ENCODE measurements around the gene TLR7.

GRCh38 chrX:12844319-12844718 lies 22.6 kb upstream of the TLR7 start:
- TF ChIP-seq RAD21 (IDR thresholded peaks at IDR 0.05; ENCODE audit: insufficient read depth, low read depth, low read length) = no peak
- TF ChIP-seq ZNF384 (IDR thresholded peaks at IDR 0.05; ENCODE audit: borderline replicate concordance, low read depth, low read length) = no peak
- no peak for TF ChIP-seq SMARCA5 (IDR thresholded peaks at IDR 0.05)
- no peak for TF ChIP-seq CTCF (IDR thresholded peaks at IDR 0.05 in 2 of 3, conservative IDR thresholded peaks at IDR 0.05 in 1 of 3; ENCODE audit: control insufficient read depth in 2 of 3, extremely low read depth in 1 of 3, insufficient read depth in 1 of 3, low read depth in 3 of 3, low read length in 3 of 3)
- no peak for TF ChIP-seq TCF3 (IDR thresholded peaks at IDR 0.05; ENCODE audit: borderline replicate concordance, insufficient read depth, low read depth, low read length)
- no peak for TF ChIP-seq NR2C2 (IDR thresholded peaks at IDR 0.05; ENCODE audit: borderline replicate concordance, control insufficient read depth, insufficient read length, low read depth)
- TF ChIP-seq, protein P1, sequence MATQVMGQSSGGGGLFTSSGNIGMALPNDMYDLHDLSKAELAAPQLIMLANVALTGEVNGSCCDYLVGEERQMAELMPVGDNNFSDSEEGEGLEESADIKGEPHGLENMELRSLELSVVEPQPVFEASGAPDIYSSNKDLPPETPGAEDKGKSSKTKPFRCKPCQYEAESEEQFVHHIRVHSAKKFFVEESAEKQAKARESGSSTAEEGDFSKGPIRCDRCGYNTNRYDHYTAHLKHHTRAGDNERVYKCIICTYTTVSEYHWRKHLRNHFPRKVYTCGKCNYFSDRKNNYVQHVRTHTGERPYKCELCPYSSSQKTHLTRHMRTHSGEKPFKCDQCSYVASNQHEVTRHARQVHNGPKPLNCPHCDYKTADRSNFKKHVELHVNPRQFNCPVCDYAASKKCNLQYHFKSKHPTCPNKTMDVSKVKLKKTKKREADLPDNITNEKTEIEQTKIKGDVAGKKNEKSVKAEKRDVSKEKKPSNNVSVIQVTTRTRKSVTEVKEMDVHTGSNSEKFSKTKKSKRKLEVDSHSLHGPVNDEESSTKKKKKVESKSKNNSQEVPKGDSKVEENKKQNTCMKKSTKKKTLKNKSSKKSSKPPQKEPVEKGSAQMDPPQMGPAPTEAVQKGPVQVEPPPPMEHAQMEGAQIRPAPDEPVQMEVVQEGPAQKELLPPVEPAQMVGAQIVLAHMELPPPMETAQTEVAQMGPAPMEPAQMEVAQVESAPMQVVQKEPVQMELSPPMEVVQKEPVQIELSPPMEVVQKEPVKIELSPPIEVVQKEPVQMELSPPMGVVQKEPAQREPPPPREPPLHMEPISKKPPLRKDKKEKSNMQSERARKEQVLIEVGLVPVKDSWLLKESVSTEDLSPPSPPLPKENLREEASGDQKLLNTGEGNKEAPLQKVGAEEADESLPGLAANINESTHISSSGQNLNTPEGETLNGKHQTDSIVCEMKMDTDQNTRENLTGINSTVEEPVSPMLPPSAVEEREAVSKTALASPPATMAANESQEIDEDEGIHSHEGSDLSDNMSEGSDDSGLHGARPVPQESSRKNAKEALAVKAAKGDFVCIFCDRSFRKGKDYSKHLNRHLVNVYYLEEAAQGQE (IDR thresholded peaks at IDR 0.05; ENCODE audit: low read depth, low read length) = no peak
- no peak for TF ChIP-seq POLR2AphosphoS5 (IDR thresholded peaks at IDR 0.05; ENCODE audit: low read length)
- TF ChIP-seq MEF2A (IDR thresholded peaks at IDR 0.05; ENCODE audit: insufficient read depth, low read depth, low read length) = no peak
- no peak for TF ChIP-seq EGR1 (IDR thresholded peaks at IDR 0.05; ENCODE audit: borderline replicate concordance in 1 of 2, low read depth in 2 of 2, low read length in 2 of 2)

Measured in GM12878 (cell line).